Activated effector memory CD4-positive, alpha-beta T cell treated with anti-CD3 and anti-CD28 coated beads, Interleukin-2, amount 50 U/mL, for 16 hours (primary cell): ENCODE results near the gene KRTAP29-1.
"Not testable (repeated sequence)": the region's sequence is repeated elsewhere in the genome, so short reads cannot be mapped to it uniquely, and the experiment has no call there.

Experiments used
- DNase-seq: peaks from one replicate; pipeline ENCODE4 v3.0.0-alpha.2; 2020

The KRTAP29-1 gene

DNA sequence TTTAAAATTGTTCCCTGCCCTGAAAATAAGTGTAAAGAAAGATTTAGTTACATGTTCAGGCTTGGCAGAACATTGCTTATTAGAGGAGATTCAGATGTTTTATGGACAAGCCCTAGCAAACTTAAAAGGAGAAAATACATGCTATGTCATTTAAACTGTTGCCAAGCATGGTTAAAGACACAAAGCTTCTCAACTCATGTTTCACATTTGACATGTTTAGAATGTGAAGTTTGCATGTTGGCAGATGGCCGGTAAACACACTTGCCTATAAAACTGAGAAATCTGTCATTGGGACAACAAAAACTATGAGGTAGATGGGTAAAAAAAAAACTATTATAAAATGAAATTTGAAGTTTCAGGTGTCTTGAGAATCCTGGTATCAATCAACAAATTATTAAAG is 5.8 kb downstream of the KRTAP29-1 start:
- DNase-seq, result no peak

DNA sequence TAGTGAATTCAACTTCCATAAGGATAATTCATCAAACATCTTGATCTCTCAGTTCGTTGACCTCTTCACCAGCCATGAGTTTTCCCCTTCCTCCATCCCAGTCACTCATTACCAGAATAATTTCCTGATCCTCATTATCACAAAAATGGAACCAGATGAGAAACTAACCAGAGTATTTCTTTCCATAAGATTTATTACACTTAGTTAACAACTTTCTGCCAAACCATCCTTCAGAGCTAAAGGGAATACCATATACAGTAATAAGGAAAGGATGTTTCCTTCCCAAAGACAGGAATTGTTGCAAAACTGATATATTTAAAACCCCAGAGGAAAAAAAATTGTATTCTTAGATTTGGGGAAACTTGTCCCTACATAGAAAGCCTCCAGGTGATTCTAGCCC is 8.6 kb downstream of the KRTAP29-1 start:
- DNase-seq, result no peak

DNA sequence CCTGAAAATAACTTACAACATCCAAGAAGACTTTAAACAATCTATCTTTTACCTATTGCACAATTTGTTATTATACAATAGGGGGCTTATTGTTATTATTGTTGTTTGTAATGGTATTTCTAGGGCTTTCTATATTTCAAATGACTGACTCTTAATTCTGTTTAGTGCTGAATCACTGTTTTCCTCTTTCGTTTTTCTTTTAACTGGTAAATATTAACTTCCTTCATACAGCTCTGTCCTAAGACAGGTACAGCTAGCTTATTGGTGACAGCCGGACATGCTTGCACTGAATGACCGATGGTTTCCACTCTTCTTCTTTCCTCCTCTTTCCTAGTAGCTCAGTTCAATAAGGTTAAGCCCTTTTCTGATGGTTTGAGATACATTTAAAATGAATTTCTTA is 15.6 kb downstream of the KRTAP29-1 start:
- DNase-seq, result no peak

DNA sequence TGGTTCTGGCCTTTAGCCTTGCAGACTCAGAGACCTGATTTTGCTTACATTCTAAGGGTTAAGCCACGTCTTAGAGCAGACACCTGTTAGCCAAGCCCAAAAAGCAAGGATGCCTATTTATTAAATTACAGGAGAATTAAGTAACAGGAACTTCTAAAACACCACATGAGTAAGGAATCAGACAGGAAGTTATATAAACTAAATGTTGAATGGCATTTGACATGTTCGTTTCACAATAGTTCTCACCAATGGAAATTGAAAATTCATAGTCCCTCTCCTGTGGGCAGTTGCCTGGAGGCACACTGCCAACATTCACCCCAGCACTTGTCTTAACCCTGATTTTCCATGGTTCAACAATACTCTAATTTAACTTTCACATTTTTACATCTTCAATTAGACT is 18.1 kb downstream of the KRTAP29-1 start:
- no peak for DNase-seq

DNA sequence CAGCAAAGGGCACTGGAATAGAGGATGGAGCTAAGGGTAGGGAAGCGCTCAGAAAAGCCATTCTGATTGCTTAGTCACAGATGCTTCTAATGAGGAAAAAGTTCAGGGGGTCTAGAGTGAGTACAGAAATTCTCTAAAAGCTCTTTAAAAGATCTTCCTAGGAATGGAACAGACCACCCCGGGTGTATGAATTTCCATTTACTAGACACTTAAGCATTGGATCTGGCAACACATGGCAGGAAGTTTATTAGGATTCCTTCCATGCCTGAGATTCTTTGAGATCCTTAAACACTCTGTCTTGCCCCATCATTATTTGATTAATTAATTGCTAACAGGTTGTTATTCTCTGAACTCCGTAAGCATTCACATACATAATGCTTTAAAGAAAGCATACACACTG is 18.6 kb downstream of the KRTAP29-1 start:
- no peak for DNase-seq

DNA sequence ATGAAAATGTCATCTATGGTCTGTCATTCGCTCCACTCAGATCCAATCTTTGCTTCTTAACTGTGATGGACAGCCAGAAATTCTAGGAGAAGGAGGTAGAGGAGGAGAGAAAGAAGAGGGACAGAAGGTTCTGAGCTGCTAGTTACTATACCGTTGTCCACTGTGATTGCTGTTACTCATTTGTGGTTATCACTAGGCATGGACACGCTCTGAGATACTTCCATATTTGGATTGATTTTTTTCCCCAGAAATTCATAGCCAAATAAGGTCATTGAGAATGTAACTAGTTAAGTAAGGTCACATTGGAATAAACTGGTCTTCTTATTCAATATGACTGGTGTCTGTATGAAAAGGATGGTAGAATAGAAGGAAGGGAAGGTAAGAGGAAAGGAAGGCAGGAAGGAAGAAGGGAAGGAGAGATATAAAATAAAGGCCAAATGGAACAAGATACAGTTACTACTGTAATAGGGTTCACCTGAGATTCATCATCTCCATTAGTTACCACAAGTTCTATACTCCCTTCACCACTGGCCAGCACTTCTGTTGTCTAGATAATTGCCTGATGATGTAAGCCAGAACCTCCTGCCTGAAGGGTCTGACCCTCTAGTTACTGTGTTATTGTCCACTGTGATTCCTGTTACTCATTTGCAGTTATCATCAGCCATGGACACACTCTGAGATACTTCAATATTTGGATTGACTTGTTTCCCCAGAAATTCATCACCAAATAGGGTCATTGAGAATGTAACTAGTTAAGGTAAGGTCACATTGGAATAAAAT is 24.3 kb downstream of the KRTAP29-1 start:
- no peak for DNase-seq

DNA sequence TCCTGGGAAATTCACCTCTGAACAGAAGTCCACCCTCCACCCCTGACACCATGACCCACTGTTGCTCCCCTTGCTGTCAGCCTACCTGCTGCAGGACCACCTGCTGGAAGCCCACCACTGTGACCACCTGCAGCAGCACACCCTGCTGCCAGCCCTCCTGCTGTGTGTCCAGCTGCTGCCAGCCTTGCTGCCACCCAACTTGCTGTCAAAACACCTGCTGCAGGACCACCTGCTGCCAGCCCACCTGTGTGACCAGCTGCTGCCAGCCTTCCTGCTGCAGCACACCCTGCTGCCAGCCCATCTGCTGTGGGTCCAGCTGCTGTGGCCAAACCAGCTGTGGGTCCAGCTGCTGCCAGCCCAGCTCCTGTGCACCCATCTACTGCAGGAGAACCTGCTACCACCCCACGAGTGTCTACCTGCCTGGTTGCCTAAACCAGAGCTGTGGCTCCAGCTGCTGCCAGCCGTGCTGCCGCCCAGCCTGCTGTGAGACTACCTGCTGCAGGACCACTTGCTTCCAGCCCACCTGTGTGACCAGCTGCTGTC is 26.9 kb downstream of the KRTAP29-1 start, which contains the start of gene KRTAP9-7:
Gene KRTAP9-7 (plus strand): TSS at position 51 of the 543 bp plus-strand sequence. CDS start 0 bp downstream, at position 51.
- not testable (repeated sequence) for DNase-seq

DNA sequence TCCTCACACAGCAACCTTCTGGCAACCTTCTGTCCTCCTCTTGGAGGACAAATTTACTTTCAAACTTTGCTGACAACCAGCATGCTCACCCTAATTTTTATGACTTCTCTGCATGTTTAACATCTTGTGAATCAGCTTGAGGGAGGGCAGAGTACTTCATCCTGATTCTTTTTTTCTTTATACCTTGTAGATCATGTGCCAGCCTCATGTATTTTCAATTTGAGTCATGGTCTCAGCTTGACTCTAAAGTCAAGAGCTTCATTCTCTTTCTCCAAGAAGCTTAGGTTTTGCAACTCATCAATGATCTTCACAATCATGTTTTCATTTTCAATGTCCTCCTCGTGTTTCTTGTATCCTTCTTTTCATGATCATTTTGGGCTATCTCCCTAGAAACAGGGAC is 30.8 kb downstream of the KRTAP29-1 start:
- no peak for DNase-seq

DNA sequence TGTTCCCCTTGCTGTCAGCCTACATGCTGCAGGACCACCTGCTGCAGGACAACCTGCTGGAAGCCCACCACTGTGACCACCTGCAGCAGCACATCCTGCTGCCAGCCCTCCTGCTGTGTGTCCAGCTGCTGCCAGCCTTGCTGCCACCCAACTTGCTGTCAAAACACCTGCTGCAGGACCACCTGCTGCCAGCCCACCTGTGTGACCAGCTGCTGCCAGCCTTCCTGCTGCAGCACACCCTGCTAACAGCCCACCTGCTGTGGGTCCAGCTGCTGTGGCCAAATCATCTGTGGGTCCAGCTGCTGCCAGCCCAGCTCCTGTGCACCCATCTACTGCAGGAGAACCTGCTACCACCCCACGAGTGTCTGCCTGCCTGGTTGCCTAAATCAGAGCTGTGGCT is 31.3 kb downstream of the KRTAP29-1 start:
- not testable (repeated sequence) for DNase-seq

DNA sequence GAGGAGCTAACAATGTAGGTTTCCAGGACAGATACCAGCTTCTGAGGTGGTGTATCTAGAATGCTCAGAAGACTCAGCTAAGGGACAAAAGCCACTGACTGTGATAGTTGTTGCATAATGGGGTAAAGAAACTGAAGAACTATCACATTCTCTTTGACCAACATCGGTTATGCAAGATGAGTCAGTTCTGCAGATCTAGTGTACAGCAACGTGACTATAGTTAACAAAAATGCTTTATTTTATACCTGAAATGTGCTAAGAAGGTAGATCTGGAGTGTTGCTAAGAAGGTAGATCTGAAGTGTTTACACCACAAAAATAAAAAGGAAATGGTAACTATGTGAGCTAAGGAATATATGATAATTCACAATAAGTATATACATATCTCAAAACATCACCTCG is 34.9 kb downstream of the KRTAP29-1 start:
- DNase-seq, result no peak

DNA sequence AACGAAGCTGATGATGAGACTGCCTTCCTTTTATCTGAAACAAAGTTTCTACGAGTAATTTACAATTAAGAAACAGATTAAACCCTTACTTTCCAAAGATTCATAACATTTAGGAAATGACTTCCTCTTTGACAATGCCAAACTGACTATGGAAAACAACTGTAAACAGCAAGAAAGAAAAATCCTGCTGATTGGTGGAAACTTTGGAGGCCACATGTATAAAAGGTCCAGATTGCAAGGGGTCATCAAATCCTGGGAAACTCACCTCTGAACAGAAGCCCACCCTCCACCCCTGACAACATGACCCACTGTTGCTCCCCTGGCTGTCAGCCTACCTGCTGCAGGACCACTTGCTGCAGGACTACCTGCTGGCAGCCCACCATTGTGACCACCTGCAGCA is 37.6 kb downstream of the KRTAP29-1 start, which contains the start of gene KRTAP9-6:
Gene KRTAP9-6 (plus strand): TSS at position 301 of the 400 bp plus-strand sequence. CDS start 0 bp downstream, at position 301.
- no peak for DNase-seq

DNA sequence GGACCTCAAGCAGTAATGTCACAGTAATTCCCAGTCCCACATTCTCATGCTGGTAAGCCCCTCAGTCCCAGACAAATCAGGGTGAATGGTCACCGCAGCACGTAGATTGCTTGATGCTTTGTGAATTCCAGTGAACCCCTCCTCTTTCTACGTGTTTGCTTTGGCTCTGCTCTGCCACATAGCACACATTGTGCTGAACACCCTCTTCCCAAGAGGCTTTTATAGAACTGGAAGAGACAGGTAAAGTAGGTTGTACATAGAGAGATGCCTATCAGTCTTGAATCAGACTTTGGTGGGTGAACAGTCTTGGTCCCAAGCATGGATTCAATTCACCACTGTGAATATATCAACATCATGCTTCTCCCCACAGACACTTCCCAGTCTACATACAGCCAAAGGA is 38.1 kb downstream of the KRTAP29-1 start:
- DNase-seq, result no peak

DNA sequence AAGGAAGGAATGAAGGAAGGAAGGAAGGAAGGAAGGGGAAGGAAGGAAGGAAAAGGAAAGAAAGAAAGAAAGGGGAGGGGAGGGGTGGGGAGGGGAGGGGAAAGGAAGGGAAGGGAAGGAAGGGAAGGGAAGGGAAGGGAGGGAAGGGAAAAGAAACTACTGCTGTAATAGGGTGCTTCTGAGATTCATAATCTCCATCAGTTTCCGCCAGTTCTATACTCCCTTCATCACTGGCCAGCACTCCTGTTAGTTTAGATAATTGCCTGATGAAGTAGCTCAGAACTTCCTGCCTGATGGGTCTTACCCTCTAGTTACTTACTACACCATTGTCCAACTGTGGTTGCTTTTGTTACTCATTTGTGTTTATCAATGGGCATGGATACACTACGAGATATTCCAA is 39.4 kb downstream of the KRTAP29-1 start:
- no peak for DNase-seq

DNA sequence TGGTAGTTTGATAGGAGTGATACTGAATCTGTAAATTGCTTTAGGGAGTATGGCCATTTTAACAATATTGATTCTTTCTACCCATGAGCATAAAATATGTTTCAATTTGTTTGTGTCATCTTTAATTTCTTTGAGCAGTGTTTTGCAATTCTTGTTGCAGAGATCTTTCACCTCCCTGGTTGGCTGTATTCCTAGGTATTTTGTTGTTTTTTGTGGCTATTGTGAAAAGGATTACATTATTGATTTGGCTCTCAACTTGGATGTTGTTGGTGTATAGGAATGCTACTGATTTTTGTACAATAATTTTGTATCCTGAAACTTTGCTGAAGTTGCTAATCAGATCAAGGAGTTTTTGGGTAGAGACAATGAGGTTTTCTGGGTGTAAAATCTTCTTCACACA is 44.2 kb downstream of the KRTAP29-1 start:
- no peak for DNase-seq

DNA sequence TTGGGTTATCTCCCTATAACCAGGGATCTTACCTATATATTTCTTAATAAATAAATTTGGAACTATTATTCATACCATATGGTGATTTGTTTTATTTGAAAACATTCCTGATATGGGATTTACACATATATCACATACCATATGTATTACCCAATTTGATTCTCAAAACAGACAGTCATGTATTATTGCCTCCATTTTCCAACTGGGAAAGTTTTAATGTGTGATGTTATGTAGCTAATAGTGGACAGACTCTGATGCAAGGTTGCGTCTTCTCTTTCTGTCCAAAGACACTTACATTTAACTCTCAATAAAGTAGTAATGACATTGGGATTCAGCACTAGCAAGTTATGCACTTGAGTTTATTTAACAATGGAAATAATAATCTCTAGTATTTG is 46.4 kb downstream of the KRTAP29-1 start:
- DNase-seq, result no peak

DNA sequence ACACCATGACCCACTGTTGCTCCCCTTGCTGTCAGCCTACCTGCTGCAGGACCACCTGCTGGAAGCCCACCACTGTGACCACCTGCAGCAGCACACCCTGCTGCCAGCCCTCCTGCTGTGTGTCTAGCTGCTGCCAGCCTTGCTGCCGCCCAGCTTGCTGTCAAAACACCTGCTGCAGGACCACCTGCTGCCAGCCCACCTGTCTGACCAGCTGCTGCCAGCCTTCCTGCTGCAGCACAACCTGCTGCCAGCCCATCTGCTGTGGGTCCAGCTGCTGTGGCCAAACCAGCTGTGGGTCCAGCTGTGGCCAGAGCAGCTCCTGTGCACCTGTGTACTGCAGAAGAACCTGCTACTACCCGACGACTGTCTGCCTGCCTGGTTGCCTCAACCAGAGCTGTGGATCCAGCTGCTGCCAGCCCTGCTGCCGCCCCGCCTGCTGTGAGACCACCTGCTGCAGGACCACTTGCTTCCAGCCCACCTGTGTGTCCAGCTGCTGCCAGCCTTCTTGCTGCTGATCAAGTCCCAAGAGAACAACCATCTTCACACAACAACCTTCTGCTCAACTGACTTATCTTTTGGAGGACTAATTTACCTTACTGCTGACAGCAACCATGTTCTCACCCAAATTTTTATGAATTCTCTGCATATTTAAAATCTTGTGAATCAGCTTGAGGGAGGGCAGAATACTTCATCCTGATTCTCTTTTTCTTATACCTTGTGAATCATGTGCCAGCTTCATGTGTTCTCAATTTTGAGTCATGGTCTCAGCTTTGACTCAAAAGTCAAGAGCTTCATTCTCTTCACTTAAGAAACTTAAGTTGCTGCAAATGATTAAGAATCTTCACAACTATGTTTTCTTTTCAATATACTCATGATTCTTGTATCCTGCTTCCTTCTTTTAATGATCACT is 47.0 kb downstream of the KRTAP29-1 start, which contains the start of gene KRTAP9-9:
Gene KRTAP9-9 (plus strand): TSS at position 4 of the 910 bp plus-strand sequence.
- DNase-seq, result not testable (repeated sequence)

DNA sequence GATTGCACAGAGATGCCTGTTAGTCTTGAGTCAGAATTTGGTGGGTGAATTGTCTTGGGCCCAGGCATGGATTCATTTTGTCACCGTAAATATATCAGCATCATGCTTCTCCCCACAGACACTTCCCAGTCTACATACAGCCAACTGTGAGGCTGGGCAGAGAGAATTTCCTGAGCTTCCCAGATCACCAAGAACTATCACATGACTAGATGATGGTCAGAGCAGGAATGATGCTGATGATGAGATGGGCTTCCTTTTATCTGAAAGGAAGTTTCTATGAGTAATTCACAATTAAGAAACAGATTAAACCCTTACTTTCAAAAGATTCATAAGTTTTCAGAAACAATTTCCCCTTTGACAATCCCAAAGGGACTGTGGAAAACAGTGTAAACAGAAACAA is 47.8 kb downstream of the KRTAP29-1 start:
- no peak for DNase-seq
